ENCODE data around the gene BOK. TPM values are rescaled to one million over a fixed set of nuclear protein-coding genes. Genes with fewer than 3 reads are reported as not detected.

The BOK gene
- total RNA-seq, 1 experiment from 2014 or later, result 41.5 TPM

GRCh38 chr2:241603686-241604085 lies 45.1 kb downstream of the BOK start:
- DNase-seq (ENCODE audit: low read depth, low spot score), result no peak
- ATAC-seq, result no peak
- Histone ChIP-seq H3K9me2 (ENCODE audit: insufficient read depth) (no peaks in the 10 kb centered on the region), H3K27ac (ENCODE audit: low read depth, low read length) (no peak overlapping the region), H3K4me3 (replicated peaks in 1 of 2; ENCODE audit: low read depth in 1 of 2, low read length in 2 of 2) (no peak overlapping the region), H4K20me1 (ENCODE audit: insufficient read depth) (no peaks in the 10 kb centered on the region), H3K27me3 (ENCODE audit: insufficient read depth, low read length) (no peaks in the 10 kb centered on the region), H3K4me2 (ENCODE audit: low read length) (no peak overlapping the region), H3K79me2 (ENCODE audit: insufficient read depth, low read length) (peaks cover 7% of the 10 kb centered on the region; the same call in 1 of the 2 replicates), H3K4me1 (ENCODE audit: control insufficient read depth in 1 of 2, insufficient read depth in 2 of 2, low read length in 2 of 2) (no peaks in the 10 kb centered on the region), H3K36me3 (ENCODE audit: control insufficient read depth in 1 of 2, insufficient read depth in 2 of 2, low read length in 2 of 2) (peaks cover 3 to 21% of the 10 kb centered on the region in 2 experiments; a peak in 3 of 4 replicates), H3K9ac (ENCODE audit: low read length) (no peak overlapping the region), H2AFZ (ENCODE audit: low read depth, low read length, poor library complexity, severe bottlenecking) (no peak overlapping the region), H3K9me3 (ENCODE audit: control insufficient read depth in 1 of 2, insufficient read depth in 1 of 2, low read depth in 1 of 2, low read length in 2 of 2) (no peaks in the 10 kb centered on the region)
- ChIA-PET CTCF (no interaction called here), POLR2A (no interaction called here), RAD21 (ENCODE audit: low non-redundant PET in 1 of 2, low total read pairs in 2 of 2, uncharacterized antibody in 2 of 2, unreplicated experiment in 2 of 2) (no interaction called here)
- TF ChIP-seq ZFX (IDR thresholded peaks at IDR 0.05) (no peak), POLR2A (IDR thresholded peaks at IDR 0.05; ENCODE audit: borderline replicate concordance, extremely low read depth, insufficient read depth, insufficient read length) (no peak), SIN3A (IDR thresholded peaks at IDR 0.05; ENCODE audit: low read depth) (no peak), JUND (IDR thresholded peaks at IDR 0.05) (no peak), MAX (IDR thresholded peaks at IDR 0.05) (no peak), EGR1 (IDR thresholded peaks at IDR 0.05; ENCODE audit: low read depth) (no peak), FOSL1 (IDR thresholded peaks at IDR 0.05; ENCODE audit: low read depth) (no peak)
- intact Hi-C loops (cut with micrococcal nuclease), result no loop called here
- BruUV-seq (replicated peaks), result no TSS peak

GRCh38 chr2:241606186-241606585 lies 47.6 kb downstream of the BOK start:
- ATAC-seq (no peak), DNase-seq (ENCODE audit: low read depth, low spot score) (no peak)
- Histone ChIP-seq H3K9ac (ENCODE audit: low read length) (no peak overlapping the region), H3K9me3 (ENCODE audit: control insufficient read depth in 1 of 2, insufficient read depth in 1 of 2, low read depth in 1 of 2, low read length in 2 of 2) (no peaks in the 10 kb centered on the region), H3K4me2 (ENCODE audit: low read length) (no peak overlapping the region), H3K27ac (ENCODE audit: low read depth, low read length) (no peak overlapping the region), H4K20me1 (ENCODE audit: insufficient read depth) (no peaks in the 10 kb centered on the region), H3K9me2 (ENCODE audit: insufficient read depth) (no peaks in the 10 kb centered on the region), H3K4me3 (replicated peaks in 1 of 2; ENCODE audit: low read depth in 1 of 2, low read length in 2 of 2) (no peak overlapping the region), H3K4me1 (ENCODE audit: control insufficient read depth in 1 of 2, insufficient read depth in 2 of 2, low read length in 2 of 2) (peaks cover 0 to 3% of the 10 kb centered on the region in 2 experiments; a peak in 1 of 4 replicates), H3K27me3 (ENCODE audit: insufficient read depth, low read length) (no peaks in the 10 kb centered on the region), H3K79me2 (ENCODE audit: insufficient read depth, low read length) (peaks cover 24% of the 10 kb centered on the region), H2AFZ (ENCODE audit: low read depth, low read length, poor library complexity, severe bottlenecking) (no peak overlapping the region), H3K36me3 (ENCODE audit: control insufficient read depth in 1 of 2, insufficient read depth in 2 of 2, low read length in 2 of 2) (peaks cover 3 to 19% of the 10 kb centered on the region in 2 experiments; a peak in 3 of 4 replicates)
- ChIA-PET CTCF (no interaction called here), POLR2A (no interaction called here), RAD21 (ENCODE audit: low non-redundant PET in 1 of 2, low total read pairs in 2 of 2, uncharacterized antibody in 2 of 2, unreplicated experiment in 2 of 2) (no interaction called here)
- intact Hi-C loops (cut with micrococcal nuclease), result no loop called here
- no peak for TF ChIP-seq POLR2AphosphoS5 (IDR thresholded peaks at IDR 0.05; ENCODE audit: low read depth, low read length)
- TF ChIP-seq REST (IDR thresholded peaks at IDR 0.05; ENCODE audit: low read depth), result no peak
- no peak for TF ChIP-seq EGR1 (IDR thresholded peaks at IDR 0.05; ENCODE audit: low read depth)
- TF ChIP-seq ATF3 (IDR thresholded peaks at IDR 0.05), result no peak
- TF ChIP-seq CBX3 (IDR thresholded peaks at IDR 0.05; ENCODE audit: low read depth), result no peak
- no peak for TF ChIP-seq RAD21 (IDR thresholded peaks at IDR 0.05; ENCODE audit: low read depth)
- no peak for TF ChIP-seq TCF7L2 (IDR thresholded peaks at IDR 0.05; ENCODE audit: borderline replicate concordance, extremely low read depth, insufficient read depth, insufficient read length)
- TF ChIP-seq CTCF (IDR thresholded peaks at IDR 0.05 in 2 of 3, conservative IDR thresholded peaks at IDR 0.05 in 1 of 3; ENCODE audit: borderline replicate concordance in 1 of 3, insufficient read depth in 1 of 3, low read depth in 2 of 3, low read length in 2 of 3), result no peak
- no peak for TF ChIP-seq CEBPB (IDR thresholded peaks at IDR 0.05; ENCODE audit: low read depth)
- TF ChIP-seq MAX (IDR thresholded peaks at IDR 0.05), result no peak
- no TSS peak for BruUV-seq (replicated peaks)

Measured in HCT116 (cell line).